T-helper 2 cell (primary cell): ENCODE results near the gene SLC6A14.

Experiments used
- DNase-seq, 5 experiments: peaks; one replicate each; pipeline versions ENCODE4 v3.0.0 to v3.0.0-alpha.2; 2012 to 2022
- total RNA-seq, 2 donors: gene quantifications; one replicate each; lab custom pipeline; 2026; lab: John Stamatoyannopoulos, UW

Gene SLC6A14, protein sequence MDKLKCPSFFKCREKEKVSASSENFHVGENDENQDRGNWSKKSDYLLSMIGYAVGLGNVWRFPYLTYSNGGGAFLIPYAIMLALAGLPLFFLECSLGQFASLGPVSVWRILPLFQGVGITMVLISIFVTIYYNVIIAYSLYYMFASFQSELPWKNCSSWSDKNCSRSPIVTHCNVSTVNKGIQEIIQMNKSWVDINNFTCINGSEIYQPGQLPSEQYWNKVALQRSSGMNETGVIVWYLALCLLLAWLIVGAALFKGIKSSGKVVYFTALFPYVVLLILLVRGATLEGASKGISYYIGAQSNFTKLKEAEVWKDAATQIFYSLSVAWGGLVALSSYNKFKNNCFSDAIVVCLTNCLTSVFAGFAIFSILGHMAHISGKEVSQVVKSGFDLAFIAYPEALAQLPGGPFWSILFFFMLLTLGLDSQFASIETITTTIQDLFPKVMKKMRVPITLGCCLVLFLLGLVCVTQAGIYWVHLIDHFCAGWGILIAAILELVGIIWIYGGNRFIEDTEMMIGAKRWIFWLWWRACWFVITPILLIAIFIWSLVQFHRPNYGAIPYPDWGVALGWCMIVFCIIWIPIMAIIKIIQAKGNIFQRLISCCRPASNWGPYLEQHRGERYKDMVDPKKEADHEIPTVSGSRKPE
- 0 reads per million in 2 donors for total RNA-seq

DNA sequence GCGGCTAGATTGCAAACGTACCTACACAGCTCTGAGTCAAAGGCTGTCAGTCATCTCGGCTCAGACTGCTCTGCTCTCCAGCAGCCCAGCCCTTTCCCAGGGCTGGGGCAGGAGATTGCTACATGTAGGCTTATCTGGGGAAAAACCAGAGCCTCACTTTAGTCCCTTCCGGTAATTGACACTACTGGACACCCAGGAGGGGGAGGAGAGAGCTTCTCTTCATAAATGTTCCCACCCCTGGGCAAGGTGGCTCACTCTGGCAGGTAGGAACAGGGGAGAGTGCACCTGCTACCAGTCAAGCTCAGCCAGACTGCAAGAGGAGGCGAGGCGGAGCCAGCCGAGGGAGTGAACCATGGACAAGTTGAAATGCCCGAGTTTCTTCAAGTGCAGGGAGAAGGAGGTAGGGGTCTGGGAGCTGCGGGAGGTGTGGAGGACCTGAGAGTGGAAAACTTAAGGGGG lies at the start of gene SLC6A14:
Gene SLC6A14, plus strand, starts transcription at position 249 of the 459 bp plus-strand sequence. Its CDS starts 104 bp downstream, at position 353.
- no peak for DNase-seq

- DNase-seq: no peak
Observed at GRCh38 chrX:116395752-116396151, 40.7 kb upstream of the SLC6A14 start.

DNA sequence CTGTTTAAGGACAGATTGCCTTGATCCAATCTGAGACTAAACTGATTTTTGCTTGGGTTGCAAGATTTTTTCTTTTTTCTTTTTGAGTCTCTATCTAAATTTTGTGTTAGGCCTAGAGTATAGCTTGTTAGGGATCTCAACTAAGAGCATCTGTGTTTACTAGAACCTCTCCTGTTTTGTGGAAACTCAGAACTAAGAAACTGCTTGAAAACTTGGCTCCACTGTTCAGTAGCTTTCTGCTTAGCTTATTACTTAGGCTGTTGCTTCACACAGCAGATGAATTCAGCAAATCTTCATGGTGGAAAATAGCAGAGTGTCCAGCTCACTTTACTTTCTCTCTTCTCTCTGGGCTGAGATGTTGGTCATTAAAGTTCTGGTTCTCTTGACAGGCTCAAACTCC lies 36.7 kb upstream of the SLC6A14 start:
- no peak for DNase-seq

DNA sequence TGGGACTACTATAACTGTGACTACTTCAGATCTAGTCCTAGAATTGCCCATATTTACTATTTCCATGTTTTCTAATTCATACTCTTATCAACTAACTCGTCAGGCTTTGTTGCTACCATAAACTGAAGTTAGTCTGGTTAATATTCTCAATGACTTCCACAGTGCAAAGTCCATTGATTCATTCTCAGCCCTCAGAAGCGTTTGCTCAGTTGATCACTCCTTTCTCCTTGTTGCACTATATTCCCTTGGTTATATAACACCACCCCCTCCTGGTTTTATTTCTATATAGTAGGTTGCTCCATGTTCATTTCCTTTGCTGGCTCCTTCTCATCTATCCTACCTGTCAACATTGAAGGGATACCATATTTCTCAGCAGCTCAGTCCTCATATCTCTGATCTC lies 27.2 kb upstream of the SLC6A14 start:
- DNase-seq: no peak

GRCh38 chrX:116413273-116413672 lies 23.1 kb upstream of the SLC6A14 start:
- DNase-seq: no peak

DNA sequence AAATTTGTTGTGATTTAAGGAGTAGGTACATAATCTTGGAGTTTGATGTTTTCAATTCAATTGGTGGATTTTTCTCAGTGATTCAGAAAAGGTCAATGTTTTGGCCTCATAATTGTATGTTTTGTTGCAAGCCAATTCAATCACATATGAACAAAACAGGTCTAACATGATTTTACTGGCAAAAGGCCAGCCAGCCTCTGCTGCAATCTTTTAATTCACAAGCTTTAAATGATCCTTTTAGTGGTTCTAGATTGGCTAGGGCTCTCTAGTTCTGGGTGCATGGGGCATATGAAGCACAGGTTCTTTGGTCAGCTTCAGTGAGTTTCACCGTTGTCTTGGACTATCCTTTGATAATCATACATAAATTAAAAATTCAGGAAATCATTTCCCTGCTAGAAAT lies 19.2 kb upstream of the SLC6A14 start:
- no peak for DNase-seq

DNA sequence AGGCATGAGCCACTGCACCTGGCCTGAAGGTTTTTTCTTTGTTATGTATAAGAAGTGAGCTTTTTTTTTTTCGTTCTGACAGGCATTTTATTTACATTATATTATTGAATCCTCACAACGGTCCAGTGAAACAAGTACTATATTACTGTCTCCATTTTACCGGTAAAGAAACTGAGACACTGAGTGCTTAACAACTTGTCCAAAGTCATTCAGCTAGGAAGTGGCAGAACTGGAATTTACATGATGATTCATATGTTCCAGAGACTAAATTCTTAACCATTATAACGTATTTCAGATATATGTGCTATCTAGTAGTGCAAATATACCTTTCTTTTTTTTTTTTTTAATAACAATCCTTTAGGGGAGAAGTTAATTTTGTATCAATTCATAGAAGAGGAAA lies 18.4 kb upstream of the SLC6A14 start:
- DNase-seq: no peak

- no peak for DNase-seq
Observed at GRCh38 chrX:116427978-116428377, 8.4 kb upstream of the SLC6A14 start.

- DNase-seq: no peak
Observed at GRCh38 chrX:116435597-116435996, 809 bp upstream of the SLC6A14 start.

DNA sequence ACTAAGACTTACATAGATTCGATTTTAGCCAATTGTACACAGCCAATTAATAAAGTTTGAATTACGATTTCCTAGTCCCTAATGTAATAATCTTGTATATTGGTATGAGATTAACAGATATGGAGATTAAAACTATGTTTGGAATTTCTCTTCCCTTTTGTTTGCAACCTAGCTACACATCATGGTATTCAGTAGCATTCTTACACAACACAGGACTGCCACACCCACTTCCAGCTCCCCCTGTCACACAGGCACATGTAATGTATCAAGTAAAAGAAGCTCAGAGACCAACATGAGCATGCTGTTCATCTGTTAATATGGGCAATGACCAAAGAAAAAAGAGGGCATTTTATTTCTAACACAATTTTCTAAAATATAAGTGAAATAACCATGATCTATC lies 12.8 kb downstream of the SLC6A14 start:
- no peak for DNase-seq

- DNase-seq: no peak
Observed at GRCh38 chrX:116462822-116463221, 26.4 kb downstream of the SLC6A14 start, which contains the start of gene CT83. TSS of gene CT83 (minus strand) at chrX:116462976. CDS start at chrX:116462856, 120 bp downstream.

GRCh38 chrX:116480059-116480458 lies 43.7 kb downstream of the SLC6A14 start:
- no peak for DNase-seq

DNA sequence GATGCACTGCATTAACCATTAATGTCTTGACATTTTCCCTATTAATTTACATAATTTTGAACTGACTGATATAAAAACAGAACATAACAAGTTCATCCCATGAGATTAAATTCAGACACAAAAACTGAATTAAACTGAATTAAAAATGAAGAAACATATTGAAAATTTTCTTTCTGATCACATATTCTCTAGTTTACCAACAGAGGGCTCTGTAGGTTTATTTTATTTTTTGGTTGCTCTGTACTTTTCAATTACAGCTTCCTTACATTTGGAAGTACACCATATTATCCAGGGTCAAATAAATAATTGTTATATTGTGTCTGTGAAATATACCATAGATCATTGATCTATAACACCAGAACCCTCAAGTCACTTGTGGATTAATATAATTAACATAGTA lies 53.7 kb downstream of the SLC6A14 start:
- DNase-seq: no peak

GRCh38 chrX:116493271-116493670 lies 56.9 kb downstream of the SLC6A14 start:
- DNase-seq: no peak

GRCh38 chrX:116499780-116500179 lies 63.4 kb downstream of the SLC6A14 start:
- no peak for DNase-seq
